Cortex of kidney (tissue), 1 donor: Measurements from ENCODE around the gene PROKR2.

Source experiments
- DNase-seq: peaks from one replicate; lab custom pipeline; 2025; lab: John Stamatoyannopoulos, UW

The PROKR2 gene

DNA sequence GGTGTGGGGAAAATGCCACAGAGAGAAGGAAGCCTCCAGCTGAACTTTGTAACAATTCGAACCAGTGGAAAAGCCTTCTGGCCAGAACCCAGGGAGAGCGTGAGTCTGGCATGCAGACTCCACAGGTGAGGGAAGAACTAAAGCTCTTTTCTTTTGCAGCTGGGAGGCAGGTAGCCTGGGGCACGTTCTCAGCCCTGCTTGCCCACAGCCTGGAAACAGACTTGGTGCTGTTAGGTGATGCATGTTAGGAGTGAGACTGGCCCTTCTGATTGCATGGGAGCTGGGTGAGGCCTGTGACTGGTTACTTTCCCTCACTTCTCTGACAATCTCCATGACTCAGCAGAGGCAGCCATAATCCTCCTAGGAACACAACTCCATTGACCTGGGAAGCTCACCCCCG, 34.2 kb downstream of the PROKR2 start:
- DNase-seq: no peak

DNA sequence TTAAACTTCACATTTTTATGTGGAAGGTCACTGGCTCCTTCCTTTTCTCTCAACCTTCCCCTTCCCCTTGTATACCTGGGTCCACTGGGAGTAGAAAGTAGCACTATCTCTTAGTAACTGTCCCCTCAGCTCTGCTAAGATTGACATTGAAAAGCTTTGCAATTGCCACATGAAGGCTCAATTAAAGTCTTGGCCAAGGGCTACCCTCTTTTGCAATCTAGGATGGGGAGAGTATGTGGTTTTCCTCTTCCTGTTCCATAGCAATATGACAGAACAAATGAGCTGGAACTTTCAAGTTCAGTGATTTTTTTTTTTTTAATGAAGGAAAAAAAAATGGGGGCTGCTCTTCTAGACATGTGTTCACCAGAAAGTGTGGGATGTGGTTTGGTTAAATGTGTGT, 37.1 kb downstream of the PROKR2 start:
- DNase-seq: no peak

GRCh38 chr20:5272268-5272667, 44.5 kb downstream of the PROKR2 start:
- DNase-seq: no peak

DNA sequence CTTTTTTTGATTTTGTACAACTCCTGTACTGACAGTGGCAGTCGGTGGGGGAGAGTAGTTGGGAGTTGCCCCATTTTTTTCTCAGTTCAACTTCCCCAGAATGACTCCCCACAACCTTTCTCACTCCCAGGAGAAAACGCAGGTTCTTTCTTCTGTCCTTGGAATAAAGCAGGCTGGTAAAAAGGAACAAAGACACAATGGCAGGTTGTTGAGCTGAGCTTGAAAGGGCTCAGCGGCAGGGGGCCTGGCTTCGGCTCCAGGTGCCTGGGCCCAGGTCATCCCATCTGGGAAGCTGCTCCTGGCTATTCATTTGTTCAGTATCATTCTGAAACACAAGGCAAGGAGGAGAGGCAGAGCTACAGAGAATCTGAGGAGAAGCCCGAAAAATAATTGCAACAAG, 46.2 kb downstream of the PROKR2 start:
- no peak for DNase-seq

GRCh38 chr20:5268449-5268848, 48.3 kb downstream of the PROKR2 start:
- no peak for DNase-seq

DNA sequence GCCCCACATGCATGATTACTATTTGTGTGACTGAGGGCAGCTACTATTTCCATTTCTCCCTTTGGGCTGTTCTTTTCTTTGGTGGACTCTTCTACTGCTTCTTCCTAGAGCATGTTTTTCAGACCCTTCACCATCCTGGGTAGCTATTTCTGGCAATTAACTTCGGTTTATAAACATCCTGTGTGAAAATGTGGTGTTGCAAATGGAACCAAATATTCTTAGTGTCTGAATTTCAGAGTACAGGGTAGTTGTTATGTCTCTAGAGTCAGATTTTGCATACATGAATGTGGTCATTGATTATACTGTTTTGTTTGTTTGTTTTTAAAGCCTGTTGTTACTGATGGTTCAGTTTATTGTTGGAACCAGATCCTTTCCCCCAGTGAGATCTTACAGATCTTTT, 49.7 kb downstream of the PROKR2 start:
- no peak for DNase-seq
